Cortex of kidney (tissue), 1 donor: ENCODE data around the gene ZNF331.

Experiments used
- DNase-seq: peaks from one replicate; lab custom pipeline; 2025; lab: John Stamatoyannopoulos, UW

ZNF331 gene

GRCh38 chr19:53520547-53521372, 17.2 kb upstream of the ZNF331 start:
- DNase-seq: no peak

- no peak for DNase-seq
Observed at GRCh38 chr19:53521373-53522202, 16.4 kb upstream of the ZNF331 start.

- no peak for DNase-seq
Observed at GRCh38 chr19:53525922-53526321, 12.0 kb upstream of the ZNF331 start.

GRCh38 chr19:53530622-53531021, 7.3 kb upstream of the ZNF331 start:
- no peak for DNase-seq

- no peak for DNase-seq
Observed at GRCh38 chr19:53531457-53531856, 6.5 kb upstream of the ZNF331 start.

GRCh38 chr19:53532362-53532761, 5.6 kb upstream of the ZNF331 start:
- no peak for DNase-seq

- DNase-seq: no peak
Observed at GRCh38 chr19:53536225-53536548, 1.8 kb upstream of the ZNF331 start.

- DNase-seq: no peak
Observed at GRCh38 chr19:53537121-53537520, 824 bp upstream of the ZNF331 start.

GRCh38 chr19:53538378-53539109, 599 bp downstream of the ZNF331 start:
- no peak for DNase-seq

GRCh38 chr19:53540091-53540490, 2.1 kb downstream of the ZNF331 start:
- DNase-seq: no peak

GRCh38 chr19:53541971-53542370, 4.0 kb downstream of the ZNF331 start:
- DNase-seq: no peak

GRCh38 chr19:53545271-53546065, 7.5 kb downstream of the ZNF331 start:
- no peak for DNase-seq

GRCh38 chr19:53546758-53547513, 9.0 kb downstream of the ZNF331 start:
- DNase-seq: no peak

GRCh38 chr19:53549340-53549739, 11.4 kb downstream of the ZNF331 start:
- no peak for DNase-seq

GRCh38 chr19:53552001-53552721, 14.2 kb downstream of the ZNF331 start:
- DNase-seq: no peak

GRCh38 chr19:53553156-53553555, 15.2 kb downstream of the ZNF331 start:
- no peak for DNase-seq

GRCh38 chr19:53553865-53554791, 16.2 kb downstream of the ZNF331 start:
- DNase-seq: no peak

- DNase-seq: no peak
Observed at GRCh38 chr19:53554804-53555203, 16.9 kb downstream of the ZNF331 start.

GRCh38 chr19:53555352-53555751, 17.4 kb downstream of the ZNF331 start:
- no peak for DNase-seq
